WTC11 (cell line): ENCODE data around the gene TREX2. TPM values are rescaled to one million over a fixed set of nuclear protein-coding genes. Genes with fewer than 3 reads are reported as not detected.

ENCODE experiments used
- ATAC-seq: fragments of 200-7000 bp; cut with Tn5 transposase; 2 replicates; pipeline ENCODE4 v1.10.0; 2021; ENCODE audit warnings: mild to moderate bottlenecking, moderate library complexity
- CTCF ChIA-PET: fragments of 300-600 bp; sonication (Branson Sonifier 250); formaldehyde crosslinking; loops from one replicate; lab custom pipeline; 2021; ENCODE audit warnings: antibody characterized with exemption; lab: Charles Lee
- POLR2A ChIA-PET: fragments of 350-600 bp; sonication (Branson Sonifier 250); formaldehyde crosslinking; loops from one replicate; lab custom pipeline; 2021; ENCODE audit warnings: antibody characterized with exemption; lab: Charles Lee
- DNase-seq: peaks from one replicate; pipeline ENCODE4 v3.0.0; 2021; ENCODE audit warnings: low spot score
- H3K27ac Mint-ChIP-seq: 2 replicates; pipeline ENCODE4 v1.8.0; 2021; ENCODE audit warnings: mixed read lengths
- H3K27me3 Mint-ChIP-seq: 2 replicates; pipeline ENCODE4 v1.8.0; 2021; ENCODE audit warnings: low read depth, mild to moderate bottlenecking, moderate library complexity, mixed read lengths
- H3K36me3 Mint-ChIP-seq: 2 replicates; pipeline ENCODE4 v1.8.0; 2021; ENCODE audit warnings: mixed read lengths
- H3K4me1 Mint-ChIP-seq: 2 replicates; pipeline ENCODE4 v1.8.0; 2022; ENCODE audit warnings: mixed read lengths
- H3K4me3 Mint-ChIP-seq: 2 replicates; pipeline ENCODE4 v1.8.0; 2021; ENCODE audit warnings: mild to moderate bottlenecking, moderate library complexity, mixed read lengths
- H3K9me3 Mint-ChIP-seq: 2 replicates; pipeline ENCODE4 v1.8.0; 2021; ENCODE audit warnings: mixed read lengths
- AFF4 ChIP-seq: sonication (generic); formaldehyde crosslinking; IDR thresholded peaks from 2 replicates; pipeline ENCODE4 v1.8.1; 2023; ENCODE audit warnings: mild to moderate bottlenecking, missing genetic modification reagents, borderline replicate concordance
- ARID4B ChIP-seq: sonication (generic); formaldehyde crosslinking; IDR thresholded peaks from 2 replicates; pipeline ENCODE4 v1.8.0; 2023; ENCODE audit warnings: missing genetic modification reagents, mild to moderate bottlenecking, borderline replicate concordance
- CBFB ChIP-seq: sonication (generic); formaldehyde crosslinking; IDR thresholded peaks from 2 replicates; pipeline ENCODE4 v1.8.1; 2022; ENCODE audit warnings: mild to moderate bottlenecking, low read depth, missing genetic modification reagents
- CTCF ChIP-seq: fragments of 200-600 bp; IDR thresholded peaks from 2 replicates; pipeline ENCODE4 v1.8.0; 2022; ENCODE audit warnings: antibody characterized with exemption
- E2F4 ChIP-seq: sonication (generic); formaldehyde crosslinking; IDR thresholded peaks from 2 replicates; pipeline ENCODE4 v1.8.1; 2022; ENCODE audit warnings: low read depth, mild to moderate bottlenecking, moderate library complexity, missing genetic modification reagents, borderline replicate concordance
- HMGA2 ChIP-seq: fragments of 250-450 bp; sonication (Bioruptor Pico); IDR thresholded peaks from 2 replicates; pipeline ENCODE4 v1.4.0; 2021; ENCODE audit warnings: mild to moderate bottlenecking, moderate library complexity
- JUN ChIP-seq: sonication (generic); formaldehyde crosslinking; IDR thresholded peaks from 2 replicates; pipeline ENCODE4 v1.8.0; 2023; ENCODE audit warnings: mild to moderate bottlenecking, missing genetic modification reagents
- OVOL2 ChIP-seq: fragments of 250-450 bp; sonication (Bioruptor Pico); IDR thresholded peaks from 2 replicates; pipeline ENCODE4 v1.9.0; 2021; ENCODE audit warnings: mild to moderate bottlenecking, borderline replicate concordance
- PRRX2 ChIP-seq: fragments of 250-450 bp; sonication (Bioruptor Pico); IDR thresholded peaks from 2 replicates; pipeline ENCODE4 v1.8.0; 2021; ENCODE audit warnings: mild to moderate bottlenecking
- TEAD4 ChIP-seq: sonication (generic); formaldehyde crosslinking; IDR thresholded peaks from 2 replicates; pipeline ENCODE4 v1.8.0; 2022; ENCODE audit warnings: mild to moderate bottlenecking, missing genetic modification reagents
- ZNF138 ChIP-seq: sonication (generic); formaldehyde crosslinking; conservative IDR thresholded peaks from 2 replicates; pipeline ENCODE4 v1.8.1; 2022; ENCODE audit warnings: mild to moderate bottlenecking, moderate library complexity, missing genetic modification reagents
- ZNF232 ChIP-seq: sonication (generic); formaldehyde crosslinking; IDR thresholded peaks from 2 replicates; pipeline ENCODE4 v1.8.0; 2022; ENCODE audit warnings: mild to moderate bottlenecking, missing genetic modification reagents
- ZNF425 ChIP-seq: fragments of 250-450 bp; sonication (Bioruptor Pico); conservative IDR thresholded peaks from 2 replicates; pipeline ENCODE4 v1.9.0; 2021; ENCODE audit warnings: mild to moderate bottlenecking
- total RNA-seq: library from RNA; stranded (reverse); gene quantifications from 3 replicates; pipeline ENCODE4 v1.2.3, GENCODE V29; 2021

Gene TREX2
- total RNA-seq, 1 experiment from 2014 or later = 1.5 TPM

GRCh38 chrX:153421856-153422255 is 24.0 kb downstream of the TREX2 start:
- POLR2A ChIA-PET = no interaction called here
- H3K27ac Mint-ChIP-seq = no peak overlapping the region
- no peaks in the 10 kb centered on the region; the same call in 1 of the 2 replicates for H3K27me3 Mint-ChIP-seq
- peaks cover 9% of the 10 kb centered on the region; the same call in 1 of the 2 replicates for H3K4me1 Mint-ChIP-seq
- no peak for TF ChIP-seq TEAD4 (CRISPR knock-in tag)
- no peak for TF ChIP-seq ZNF232 (CRISPR knock-in tag)
- no peak for TF ChIP-seq OVOL2
- TF ChIP-seq ARID4B = no peak
- TF ChIP-seq ZNF425 = no peak
- TF ChIP-seq AFF4 (CRISPR knock-in tag) = no peak
- TF ChIP-seq CBFB = no peak
- TF ChIP-seq ZNF138 (CRISPR knock-in tag) = no peak
- no peak for TF ChIP-seq JUN (CRISPR knock-in tag)
- no peak for TF ChIP-seq E2F4 (CRISPR knock-in tag)
- TF ChIP-seq PRRX2 (CRISPR knock-in tag) = no peak
- no peak for TF ChIP-seq CTCF
- TF ChIP-seq HMGA2 = no peak
- TF ChIP-seq, all 79 proteins: peak for 0
- CTCF ChIA-PET = no interaction called here
- H3K4me3 Mint-ChIP-seq = no peak overlapping the region
- DNase-seq = no peak
- no peaks in the 10 kb centered on the region for H3K9me3 Mint-ChIP-seq
- no peaks in the 10 kb centered on the region for H3K36me3 Mint-ChIP-seq
- no peak for ATAC-seq
